GM21390 (cell line): ENCODE data around the gene TBL1X.
A peak's percentile ranks its signal among the peaks of the same experiment; 100 is the strongest.

Source experiments
- ATAC-seq: cut with Tn5 transposase; IDR thresholded peaks from one replicate; pipeline ENCODE4 v1.9.1; 2021; ENCODE audit not compliant: unreplicated experiment

The TBL1X gene

GRCh38 chrX:9693307-9694001, 228.6 kb downstream of the TBL1X start:
- no peak for ATAC-seq

GRCh38 chrX:9698576-9698975, 233.7 kb downstream of the TBL1X start:
- ATAC-seq = no peak

GRCh38 chrX:9700555-9700954, 235.7 kb downstream of the TBL1X start:
- ATAC-seq = no peak

GRCh38 chrX:9701790-9702189, 236.9 kb downstream of the TBL1X start:
- ATAC-seq = no peak

GRCh38 chrX:9703406-9703805, 238.5 kb downstream of the TBL1X start:
- ATAC-seq = no peak

GRCh38 chrX:9704876-9705465, 240.1 kb downstream of the TBL1X start:
- ATAC-seq = no peak

GRCh38 chrX:9706421-9706820, 241.6 kb downstream of the TBL1X start:
- ATAC-seq = no peak

GRCh38 chrX:9707306-9708033, 242.6 kb downstream of the TBL1X start:
- ATAC-seq = no peak

- no peak for ATAC-seq
These were observed 243.2 kb downstream of the TBL1X start for GRCh38 chrX:9708086-9708485.

GRCh38 chrX:9708923-9709553, 244.2 kb downstream of the TBL1X start:
- ATAC-seq = peak; percentile 79

- no peak for ATAC-seq
These were observed 245.5 kb downstream of the TBL1X start for GRCh38 chrX:9710332-9710731.

- no peak for ATAC-seq
These were observed 252.5 kb downstream of the TBL1X start for GRCh38 chrX:9717376-9717775.

GRCh38 chrX:9724711-9725110, 259.9 kb downstream of the TBL1X start:
- no peak for ATAC-seq

- ATAC-seq = no peak
These were observed 263.4 kb downstream of the TBL1X start for GRCh38 chrX:9728261-9728660.

- ATAC-seq = no peak
These were observed 264.5 kb downstream of the TBL1X start for GRCh38 chrX:9729171-9729885.

- no peak for ATAC-seq
These were observed 265.2 kb downstream of the TBL1X start for GRCh38 chrX:9730078-9730477.

GRCh38 chrX:9730752-9731151, 265.9 kb downstream of the TBL1X start:
- no peak for ATAC-seq

GRCh38 chrX:9737363-9737762, 272.5 kb downstream of the TBL1X start:
- ATAC-seq = no peak

- ATAC-seq = no peak
These were observed 273.3 kb downstream of the TBL1X start for GRCh38 chrX:9738151-9738550.

- ATAC-seq = no peak
These were observed 274.3 kb downstream of the TBL1X start for GRCh38 chrX:9739130-9739529.
